ENCODE data around the gene ZNF440. TPM values are rescaled to one million over a fixed set of nuclear protein-coding genes. Genes with fewer than 3 reads are reported as not detected.
"Not testable (repeated sequence)": the region's sequence is repeated elsewhere in the genome, so short reads cannot be mapped to it uniquely, and the experiment has no call there.

The ZNF440 gene
- total RNA-seq, 1 experiment from 2014 or later: 11.9 TPM

GRCh38 chr19:11821474-11822109 lies 7.5 kb downstream of the ZNF440 start:
- Histone ChIP-seq H3K4me3 (ENCODE audit: low read length) (no peak overlapping the region), H3K36me3 (ENCODE audit: low read depth, low read length) (peaks cover 82% of the 10 kb centered on the region), H3K4me1 (ENCODE audit: insufficient read depth, low read length) (no peaks in the 10 kb centered on the region), H3F3A (ENCODE audit: low read length, unreplicated experiment) (no peaks in the 10 kb centered on the region), H3K4me2 (ENCODE audit: low read length) (no peak overlapping the region), H2AFZ (ENCODE audit: low read length) (no peak overlapping the region), H3K9me2 (replicated peaks; ENCODE audit: low read length) (no peaks in the 10 kb centered on the region), H3K9ac (ENCODE audit: low read length) (no peak overlapping the region), H3K27me3 (ENCODE audit: low read length) (no peaks in the 10 kb centered on the region), H4K20me1 (ENCODE audit: low read length) (no peaks in the 10 kb centered on the region), H3K79me2 (ENCODE audit: low read length) (0 out of 2 replicates have a peak, but pooled peaks cover 6% of the 10 kb centered on the region), H3K27ac (ENCODE audit: low read length) (no peak overlapping the region), H3K9me3 (ENCODE audit: low read length) (peaks cover 14% of the 10 kb centered on the region)
- intact Hi-C loops (cut with micrococcal nuclease): no loop called here
- POLR2A ChIA-PET (ENCODE audit: unreplicated experiment): no interaction called here
- no TSS peak for BruUV-seq (replicated peaks)
- TF ChIP-seq EZH2 (IDR thresholded peaks at IDR 0.05; ENCODE audit: low read length, unreplicated experiment) (no peak), EZH2phosphoT487 (IDR thresholded peaks at IDR 0.05; ENCODE audit: borderline replicate concordance, low read length) (no peak), CTCF (conservative IDR thresholded peaks at IDR 0.05; ENCODE audit: low read depth, low read length) (no peak)
- peak; percentile 45; the same call in 1 of the 2 replicates for ATAC-seq
- DNase-seq: peak; percentile 14
- CTCF ChIA-PET: no interaction called here

- intact Hi-C loops (cut with micrococcal nuclease); H3K4me2 ChIP-seq (ENCODE audit: low read length); POLR2A ChIA-PET (ENCODE audit: unreplicated experiment): not testable (repeated sequence)
These were observed 15.1 kb downstream of the ZNF440 start for GRCh38 chr19:11828957-11829876.

GRCh38 chr19:11832253-11832912 lies 18.3 kb downstream of the ZNF440 start:
- intact Hi-C loops (cut with micrococcal nuclease): no loop called here

More at GRCh38 chr19:11828957-11829876, 15.1 kb downstream of the ZNF440 start:
- DNase-seq; H4K20me1 ChIP-seq (ENCODE audit: low read length); H3K9me2 ChIP-seq (replicated peaks; ENCODE audit: low read length); H3K4me3 ChIP-seq (ENCODE audit: low read length); H3K4me1 ChIP-seq (ENCODE audit: insufficient read depth, low read length); H3F3A ChIP-seq (ENCODE audit: low read length, unreplicated experiment); H3K9ac ChIP-seq (ENCODE audit: low read length); H2AFZ ChIP-seq (ENCODE audit: low read length); CTCF ChIA-PET; H3K27me3 ChIP-seq (ENCODE audit: low read length); H3K27ac ChIP-seq (ENCODE audit: low read length); ATAC-seq; BruUV-seq (replicated peaks): not testable (repeated sequence)
- H3K36me3 ChIP-seq (ENCODE audit: low read depth, low read length): peaks cover 93% of the 10 kb centered on the region
- 0 out of 2 replicates have a peak, but pooled peaks cover 15% of the 10 kb centered on the region for H3K79me2 ChIP-seq (ENCODE audit: low read length)
- peaks cover 58% of the 10 kb centered on the region for H3K9me3 ChIP-seq (ENCODE audit: low read length)

More at GRCh38 chr19:11832253-11832912, 18.3 kb downstream of the ZNF440 start:
- Histone ChIP-seq H2AFZ (ENCODE audit: low read length) (no peak overlapping the region), H4K20me1 (ENCODE audit: low read length) (no peaks in the 10 kb centered on the region), H3K4me3 (ENCODE audit: low read length) (peak overlapping the region; percentile 12; the same call in 1 of the 2 replicates), H3K9ac (ENCODE audit: low read length) (no peak overlapping the region), H3K9me2 (replicated peaks; ENCODE audit: low read length) (no peaks in the 10 kb centered on the region), H3K79me2 (ENCODE audit: low read length) (0 out of 2 replicates have a peak, but pooled peaks cover 6% of the 10 kb centered on the region), H3K27ac (ENCODE audit: low read length) (no peak overlapping the region), H3K4me2 (ENCODE audit: low read length) (no peak overlapping the region), H3K36me3 (ENCODE audit: low read depth, low read length) (peaks cover 82% of the 10 kb centered on the region), H3K9me3 (ENCODE audit: low read length) (peaks cover 73% of the 10 kb centered on the region), H3K27me3 (ENCODE audit: low read length) (no peaks in the 10 kb centered on the region), H3K4me1 (ENCODE audit: insufficient read depth, low read length) (no peaks in the 10 kb centered on the region), H3F3A (ENCODE audit: low read length, unreplicated experiment) (no peaks in the 10 kb centered on the region)
- ATAC-seq: no peak
- POLR2A ChIA-PET (ENCODE audit: unreplicated experiment): no interaction called here
- TF ChIP-seq EZH2phosphoT487 (IDR thresholded peaks at IDR 0.05; ENCODE audit: borderline replicate concordance, low read length): no peak
- no peak for TF ChIP-seq EZH2 (IDR thresholded peaks at IDR 0.05; ENCODE audit: low read length, unreplicated experiment)
- no peak for TF ChIP-seq CTCF (conservative IDR thresholded peaks at IDR 0.05; ENCODE audit: low read depth, low read length)
- no TSS peak for BruUV-seq (replicated peaks)
- no peak for DNase-seq
- CTCF ChIA-PET: no interaction called here

All from PC-3 (cell line).